Left lung (tissue), 10 donors: ENCODE measurements around the gene CCDC184. TPM values are rescaled to one million over a fixed set of nuclear protein-coding genes. Genes with fewer than 3 reads are reported as not detected.
"Not testable (repeated sequence)": the region's sequence is repeated elsewhere in the genome, so short reads cannot be mapped to it uniquely, and the experiment has no call there.

Experiments
- ATAC-seq: fragments of 200-7000 bp; cut with Tn5 transposase; one replicate; pipeline ENCODE4 v1.9.1; 2020; ENCODE audit warnings: moderate library complexity
- DNase-seq, 4 donors: peaks; one replicate each; pipeline ENCODE4 v3.0.0-alpha.2; 2013 to 2020
- H3K27ac ChIP-seq, 2 donors: fragments of 200-600 bp; sonication (generic) in 1 of 2; one replicate each; pipeline versions ENCODE4 v1.5.0 to v1.8.0; 2020 to 2021
- H3K27me3 ChIP-seq, 2 donors: fragments of 200-600 bp; sonication (generic) in 1 of 2; one replicate each; pipeline versions ENCODE4 v1.5.0 to v1.8.0; 2020 to 2021
- H3K36me3 ChIP-seq, 2 donors: fragments of 200-600 bp; sonication (generic) in 1 of 2; one replicate each; pipeline versions ENCODE4 v1.5.0 to v1.8.0; 2020 to 2021
- H3K4me1 ChIP-seq, 2 donors: fragments of 200-600 bp; one replicate each; pipeline ENCODE4 v1.8.0; 2021
- H3K4me3 ChIP-seq, 2 donors: fragments of 200-600 bp; sonication (generic) in 1 of 2; one replicate each; pipeline versions ENCODE4 v1.5.0 to v1.8.0; 2020 to 2021; ENCODE audit warnings: mild to moderate bottlenecking in 1 of 2
- H3K9me3 ChIP-seq, 2 donors: fragments of 200-600 bp; sonication (generic) in 1 of 2; one replicate each; pipeline versions ENCODE4 v1.5.0 to v1.8.0; 2020 to 2021
- intact Hi-C, 2 donors: fragments of 100-400 bp; cut with DNase I; formaldehyde crosslinking; loops; one replicate each; pipeline versions ENCODE4 v1.11.2 to v1.14.2; 2022
- polyA plus RNA-seq, 6 donors: library from polyadenylated mRNA; unstranded; fragments of 120-200 nt; gene quantifications; one replicate each; pipeline ENCODE4 v1.2.1, GENCODE V29; 2013; ENCODE audit not compliant: insufficient read length in 6 of 6
- total RNA-seq, 2 donors: library from RNA; stranded (reverse); fragmentation: NEBNext Ultra II Directional; extraction: Animal tissue kit (Norgen Biotek cat#: 25700); gene quantifications; one replicate each; pipeline ENCODE4 v1.2.1, GENCODE V29; 2021
- TF ChIP-seq, protein P1 (sequence below), 2 donors: fragments of 200-600 bp; sonication (generic) in 1 of 2; IDR thresholded peaks; one replicate each; pipeline versions ENCODE4 v1.5.0 to v1.8.0; 2021; ENCODE audit warnings: antibody characterized with exemption in 2 of 2
- donor health status: DM: no; HTN: yes; CAD: no.
- donor health status: DM: no; HTN: no; CAD: no.

Gene CCDC184
- total and polyA plus RNA-seq, 8 donors = 0.20 to 0.73 (median 0.31) TPM; not detected in 1

DNA sequence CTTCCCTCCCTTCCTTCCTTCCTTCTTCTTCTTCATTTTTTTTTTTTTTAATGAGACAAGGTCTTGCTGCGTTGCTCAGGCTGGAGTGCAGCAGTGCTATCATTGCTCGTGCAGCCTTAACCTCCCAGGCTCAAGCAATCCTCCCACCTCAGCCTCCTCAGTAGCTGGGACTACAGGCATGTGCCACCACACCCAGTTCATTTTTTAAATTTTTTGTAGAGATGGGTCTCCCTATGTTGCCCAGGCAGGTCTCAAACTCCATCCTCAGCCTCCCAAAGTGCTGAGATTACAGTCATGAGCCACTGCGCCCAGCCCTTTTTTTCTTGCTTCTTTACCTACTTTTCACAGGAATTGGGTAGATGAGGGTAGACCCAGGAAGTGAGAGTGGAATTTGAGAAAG is 18.1 kb downstream of the CCDC184 start:
- TF ChIP-seq, protein P1, sequence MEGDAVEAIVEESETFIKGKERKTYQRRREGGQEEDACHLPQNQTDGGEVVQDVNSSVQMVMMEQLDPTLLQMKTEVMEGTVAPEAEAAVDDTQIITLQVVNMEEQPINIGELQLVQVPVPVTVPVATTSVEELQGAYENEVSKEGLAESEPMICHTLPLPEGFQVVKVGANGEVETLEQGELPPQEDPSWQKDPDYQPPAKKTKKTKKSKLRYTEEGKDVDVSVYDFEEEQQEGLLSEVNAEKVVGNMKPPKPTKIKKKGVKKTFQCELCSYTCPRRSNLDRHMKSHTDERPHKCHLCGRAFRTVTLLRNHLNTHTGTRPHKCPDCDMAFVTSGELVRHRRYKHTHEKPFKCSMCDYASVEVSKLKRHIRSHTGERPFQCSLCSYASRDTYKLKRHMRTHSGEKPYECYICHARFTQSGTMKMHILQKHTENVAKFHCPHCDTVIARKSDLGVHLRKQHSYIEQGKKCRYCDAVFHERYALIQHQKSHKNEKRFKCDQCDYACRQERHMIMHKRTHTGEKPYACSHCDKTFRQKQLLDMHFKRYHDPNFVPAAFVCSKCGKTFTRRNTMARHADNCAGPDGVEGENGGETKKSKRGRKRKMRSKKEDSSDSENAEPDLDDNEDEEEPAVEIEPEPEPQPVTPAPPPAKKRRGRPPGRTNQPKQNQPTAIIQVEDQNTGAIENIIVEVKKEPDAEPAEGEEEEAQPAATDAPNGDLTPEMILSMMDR (IDR thresholded peaks at IDR 0.05) = no peak

DNA sequence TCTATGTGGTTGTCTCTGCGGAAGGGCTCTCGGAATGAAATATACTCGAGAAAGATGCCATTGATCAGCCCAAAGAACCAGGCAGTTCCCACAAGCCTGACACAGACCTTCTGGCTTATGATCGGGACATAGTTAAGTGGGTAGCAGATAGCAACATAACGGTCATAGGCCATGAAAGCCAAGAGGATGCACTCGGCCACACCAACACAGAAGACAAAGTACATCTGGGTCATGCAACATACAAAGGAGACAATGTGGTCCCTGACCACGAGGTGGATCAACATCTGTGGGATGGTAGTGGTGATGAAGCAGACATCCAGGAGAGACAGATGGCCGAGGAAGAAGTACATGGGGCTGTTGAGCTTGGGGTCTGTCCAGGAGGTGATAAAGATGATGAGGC is 19.3 kb downstream of the CCDC184 start:
- TF ChIP-seq, protein P1 (IDR thresholded peaks at IDR 0.05) = no peak
- intact Hi-C loops = no loop called here
- Histone ChIP-seq H3K27ac (no peak overlapping the region), H3K9me3 (peaks cover 0 to 26% of the 10 kb centered on the region in 2 donors), H3K27me3 (no peaks in the 10 kb centered on the region), H3K4me1 (peaks cover 7 to 28% of the 10 kb centered on the region in 2 donors), H3K36me3 (peaks cover 0 to 7% of the 10 kb centered on the region in 2 donors), H3K4me3 (no peak overlapping the region)
- no peak for DNase-seq
- ATAC-seq = no peak

More for the DNA sequence above, 18.1 kb downstream of the CCDC184 start:
- ATAC-seq (no peak), DNase-seq (no peak)
- Histone ChIP-seq H3K9me3 (peaks cover 0 to 14% of the 10 kb centered on the region in 2 donors), H3K36me3 (peaks cover 0 to 7% of the 10 kb centered on the region in 2 donors), H3K4me1 (peaks cover 7 to 33% of the 10 kb centered on the region in 2 donors), H3K27ac (peak overlapping the region in 1 of 2 donors; percentile 95), H3K27me3 (no peaks in the 10 kb centered on the region), H3K4me3 (no peak overlapping the region)
- intact Hi-C loops = no loop called here

DNA sequence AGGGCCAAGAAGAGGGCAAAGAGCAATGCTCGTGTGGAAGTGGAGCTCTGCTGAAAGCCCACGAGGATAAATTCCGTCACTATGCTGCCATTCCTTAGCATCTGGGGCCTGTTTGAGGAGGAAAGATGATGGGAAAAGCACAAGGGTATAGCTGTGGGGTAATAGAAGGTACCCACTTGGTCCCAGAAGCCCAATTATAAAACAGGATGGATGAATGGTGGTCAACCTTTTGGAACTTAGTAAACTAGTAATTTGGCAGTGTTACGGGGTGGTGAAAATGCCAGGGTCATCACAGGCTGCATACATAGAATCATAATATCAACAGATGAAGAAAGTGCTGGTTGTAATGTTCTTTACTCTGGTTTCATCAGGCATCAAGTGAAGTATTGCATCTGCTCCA is 19.7 kb downstream of the CCDC184 start, which contains the start of gene OR10AD1:
OR10AD1 (minus strand) TSS at position 101 of the 400 bp plus-strand sequence; CDS start at position 101, 0 bp downstream.
- no peak for ATAC-seq
- intact Hi-C loops = no loop called here
- TF ChIP-seq, protein P1 (IDR thresholded peaks at IDR 0.05) = no peak
- no peak within 1 kb of the TSS for H3K27ac ChIP-seq
- H3K36me3 ChIP-seq = peaks cover 0 to 7% of the 10 kb centered on the region in 2 donors
- no peaks in the 10 kb centered on the region for H3K27me3 ChIP-seq
- H3K4me1 ChIP-seq = peaks cover 7 to 27% of the 10 kb centered on the region in 2 donors
- peaks cover 0 to 29% of the 10 kb centered on the region in 2 donors for H3K9me3 ChIP-seq
- DNase-seq = no peak
- H3K4me3 ChIP-seq = no peak within 1 kb of the TSS

DNA sequence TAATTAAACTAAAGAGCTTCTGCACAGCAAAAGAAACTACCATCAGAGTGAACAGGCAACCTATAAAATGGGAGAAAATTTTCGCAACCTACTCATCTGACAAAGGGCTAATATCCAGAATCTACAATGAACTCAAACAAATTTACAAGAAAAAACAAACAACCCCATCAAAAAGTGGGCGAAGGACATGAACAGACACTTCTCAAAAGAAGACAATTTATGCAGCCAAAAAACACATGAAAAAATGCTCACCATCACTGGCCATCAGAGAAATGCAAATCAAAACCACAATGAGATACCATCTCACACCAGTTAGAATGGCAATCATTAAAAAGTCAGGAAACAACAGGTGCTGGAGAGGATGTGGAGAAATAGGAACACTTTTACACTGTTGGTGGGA is 26.1 kb downstream of the CCDC184 start:
- H3K36me3 ChIP-seq, DNase-seq, H3K4me3 ChIP-seq, H3K27me3 ChIP-seq, ATAC-seq, H3K4me1 ChIP-seq, H3K27ac ChIP-seq, intact Hi-C loops: not testable (repeated sequence)
- H3K9me3 ChIP-seq = peaks cover 0 to 29% of the 10 kb centered on the region in 2 donors

DNA sequence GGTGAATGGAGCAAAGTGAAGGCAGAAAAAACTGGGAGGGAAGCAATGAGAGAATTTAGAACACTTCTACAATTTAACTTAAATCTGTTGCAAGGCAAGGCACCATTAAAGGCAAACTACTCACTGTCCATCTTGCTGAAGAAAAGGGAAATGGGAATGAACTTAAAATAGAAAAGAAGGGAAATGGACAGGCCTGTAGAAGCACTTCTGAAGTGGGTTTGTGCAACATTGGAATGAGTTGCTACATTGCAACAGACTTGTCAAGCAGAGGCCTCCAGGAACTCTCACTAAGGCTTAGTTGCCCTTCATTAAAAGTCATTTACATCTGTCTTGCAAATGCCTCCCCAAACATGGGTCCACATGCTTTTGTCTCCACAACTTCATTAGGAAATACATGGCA is 33.3 kb downstream of the CCDC184 start:
- no peaks in the 10 kb centered on the region for H3K27me3 ChIP-seq
- no peak overlapping the region for H3K4me3 ChIP-seq
- DNase-seq = no peak
- no peaks in the 10 kb centered on the region for H3K36me3 ChIP-seq
- H3K4me1 ChIP-seq = no peaks in the 10 kb centered on the region
- TF ChIP-seq, protein P1 (IDR thresholded peaks at IDR 0.05) = no peak
- no peaks in the 10 kb centered on the region for H3K9me3 ChIP-seq
- ATAC-seq = peak; percentile 62
- intact Hi-C loops = no loop called here
- H3K27ac ChIP-seq = no peak overlapping the region

DNA sequence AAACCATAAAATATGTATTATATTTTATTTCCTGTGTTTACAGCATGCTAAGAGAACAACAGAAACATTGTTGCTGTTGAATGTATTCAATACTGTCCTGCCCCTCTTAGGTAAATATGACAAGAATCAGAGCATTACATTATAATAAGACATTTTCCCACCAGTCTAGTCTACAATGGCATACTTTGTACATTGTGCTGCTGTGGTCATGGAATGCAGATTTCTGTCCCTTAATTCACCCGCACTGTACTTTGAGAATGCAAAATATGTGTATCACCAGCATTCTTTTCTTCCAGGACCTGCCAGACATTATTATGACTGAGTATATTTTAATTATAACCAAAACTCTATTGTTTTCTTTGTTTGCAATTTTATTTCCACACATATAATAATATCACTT is 36.2 kb downstream of the CCDC184 start:
- TF ChIP-seq, protein P1 (IDR thresholded peaks at IDR 0.05) = no peak
- DNase-seq (no peak), ATAC-seq (no peak)
- no peaks in the 10 kb centered on the region for H3K27me3 ChIP-seq
- no peak overlapping the region for H3K4me3 ChIP-seq
- no peaks in the 10 kb centered on the region for H3K4me1 ChIP-seq
- intact Hi-C loops = no loop called here
- no peaks in the 10 kb centered on the region for H3K36me3 ChIP-seq
- H3K27ac ChIP-seq = no peak overlapping the region
- no peaks in the 10 kb centered on the region for H3K9me3 ChIP-seq
